Activated B cell treated with CpG ODN at 0.5 μM for 24 hours (primary cell): ENCODE measurements around the gene SEMA3B. TPM values are rescaled to one million over a fixed set of nuclear protein-coding genes. Genes with fewer than 3 reads are reported as not detected.

Experiments
- ATAC-seq: fragments of 200-7000 bp; cut with Tn5 transposase; one replicate; pipeline ENCODE4 v1.10.0; 2021; ENCODE audit warnings: low read depth, mild to moderate bottlenecking, moderate library complexity
- CTCF ChIA-PET: fragments of 350-600 bp; sonication (Branson Sonifier 250); formaldehyde crosslinking; loops from one replicate; lab custom pipeline; 2021; ENCODE audit warnings: antibody characterized with exemption; lab: Charles Lee
- POLR2A ChIA-PET: fragments of 350-600 bp; sonication (Branson Sonifier 250); formaldehyde crosslinking; loops from one replicate; lab custom pipeline; 2021; ENCODE audit warnings: antibody characterized with exemption; lab: Charles Lee
- DNase-seq: peaks from one replicate; pipeline ENCODE4 v3.0.0; 2022
- H3K27ac Mint-ChIP-seq: one replicate; pipeline ENCODE4 v1.8.0; 2020; ENCODE audit warnings: mixed read lengths
- H3K27me3 Mint-ChIP-seq: one replicate; pipeline ENCODE4 v1.8.0; 2021; ENCODE audit warnings: mixed read lengths
- H3K36me3 Mint-ChIP-seq: one replicate; pipeline ENCODE4 v1.8.0; 2021; ENCODE audit warnings: low read depth, mixed read lengths
- H3K4me1 Mint-ChIP-seq: one replicate; pipeline ENCODE4 v1.8.0; 2021; ENCODE audit warnings: mixed read lengths
- H3K4me3 Mint-ChIP-seq: one replicate; pipeline ENCODE4 v1.8.0; 2020; ENCODE audit warnings: mild to moderate bottlenecking, mixed read lengths
- H3K9me3 Mint-ChIP-seq: one replicate; pipeline ENCODE4 v1.8.0; 2020; ENCODE audit warnings: mixed read lengths
- CTCF ChIP-seq: fragments of 200-600 bp; IDR thresholded peaks from one replicate; pipeline ENCODE4 v1.8.0; 2022; ENCODE audit warnings: antibody characterized with exemption, mild to moderate bottlenecking
- intact Hi-C: fragments of 100-400 bp; cut with micrococcal nuclease; formaldehyde crosslinking; loops from one replicate; pipeline ENCODE4 v1.15.1; 2024
- total RNA-seq: library from RNA; stranded (reverse); gene quantifications from 2 replicates; pipeline ENCODE4 v1.2.3, GENCODE V29; 2022

SEMA3B gene
- total RNA-seq, 1 donor from 2014 or later = not detected

GRCh38 chr3:50322115-50322385 is 53.1 kb downstream of the SEMA3B start:
- ATAC-seq (no peak), DNase-seq (no peak)
- POLR2A ChIA-PET = interaction anchor here (0.6 to 9.7 kb wide), 8 partner anchors 12 to 86 kb away, joined by 3 to 167 read pairs (median 5); partner anchors contain the start of genes CYB561D2, GNAI2, HYAL3 and IFRD2
- CTCF ChIA-PET = interaction anchor here (1.0 to 2.5 kb wide), 4 partner anchors 15 to 127 kb away, joined by 3 to 9 read pairs (median 6); partner anchors contain the start of genes HYAL3, NAA80 and RASSF1
- Mint-ChIP-seq H3K27me3 (no peaks in the 10 kb centered on the region), H3K36me3 (peaks cover 20% of the 10 kb centered on the region), H3K4me1 (peaks cover 38% of the 10 kb centered on the region), H3K27ac (no peak overlapping the region), H3K9me3 (no peaks in the 10 kb centered on the region), H3K4me3 (peak overlapping the region; percentile 87)
- intact Hi-C loops = loop anchor here (5.0 kb wide), 1 partner anchor 1605 kb away; the partner anchor contains the start of gene IP6K2
- no peak for TF ChIP-seq CTCF

GRCh38 chr3:50322386-50323091 is 53.6 kb downstream of the SEMA3B start, which contains the start of gene HYAL2:
Gene HYAL2, minus strand, starts transcription at chr3:50322745. Its CDS starts 2,256 bp downstream, at chr3:50320489.
- no peaks in the 10 kb centered on the region for H3K27me3 Mint-ChIP-seq
- peaks cover 40% of the 10 kb centered on the region for H3K4me1 Mint-ChIP-seq
- ChIA-PET POLR2A (interaction anchor here (1.2 to 9.7 kb wide), 3 partner anchors 16 to 86 kb away, joined by 3 to 167 read pairs (median 20); partner anchors contain the start of genes HYAL3, NAA80 and RASSF1), CTCF (interaction anchor here (2.0 to 2.5 kb wide), 2 partner anchors 15 to 23 kb away, joined by 8 to 9 read pairs; partner anchors contain the start of genes HYAL3 and NAA80)
- peak within 1 kb of the TSS; percentile 87 for H3K4me3 Mint-ChIP-seq
- intact Hi-C loops = loop anchor here (5.0 kb wide), 1 partner anchor 1605 kb away; the partner anchor contains the start of gene IP6K2
- TF ChIP-seq CTCF = no peak
- peak within 1 kb of the TSS; percentile 98 for H3K27ac Mint-ChIP-seq
- no peak for ATAC-seq
- no peaks in the 10 kb centered on the region for H3K9me3 Mint-ChIP-seq
- DNase-seq = no peak
- peaks cover 20% of the 10 kb centered on the region for H3K36me3 Mint-ChIP-seq

GRCh38 chr3:50323092-50323600 is 54.2 kb downstream of the SEMA3B start:
- H3K36me3 Mint-ChIP-seq = peaks cover 22% of the 10 kb centered on the region

GRCh38 chr3:50323614-50324199 is 54.8 kb downstream of the SEMA3B start:
- no peak for DNase-seq

More at GRCh38 chr3:50323092-50323600, 54.2 kb downstream of the SEMA3B start:
- no peak for TF ChIP-seq CTCF
- Mint-ChIP-seq H3K9me3 (no peaks in the 10 kb centered on the region), H3K27ac (peak overlapping the region; percentile 7), H3K4me1 (peaks cover 41% of the 10 kb centered on the region), H3K4me3 (no peak overlapping the region), H3K27me3 (no peaks in the 10 kb centered on the region)
- ChIA-PET POLR2A (interaction anchor here (1.6 to 9.7 kb wide), 3 partner anchors 15 to 25 kb away, joined by 9 to 167 read pairs (median 20); partner anchors contain the start of genes HYAL3, NAA80 and RASSF1), CTCF (interaction anchor here (1.0 to 2.5 kb wide), 3 partner anchors 9 to 24 kb away, joined by 3 to 9 read pairs (median 8); partner anchors contain the start of genes HYAL3 and NAA80)
- no peak for ATAC-seq
- DNase-seq = no peak
- intact Hi-C loops = loop anchor here (5.0 kb wide), 1 partner anchor 1606 kb away; the partner anchor contains the start of gene IP6K2

More at GRCh38 chr3:50323614-50324199, 54.8 kb downstream of the SEMA3B start:
- Mint-ChIP-seq H3K4me3 (no peak overlapping the region), H3K9me3 (no peaks in the 10 kb centered on the region), H3K4me1 (peaks cover 41% of the 10 kb centered on the region), H3K27ac (peak overlapping the region; percentile 7), H3K27me3 (no peaks in the 10 kb centered on the region), H3K36me3 (peaks cover 26% of the 10 kb centered on the region)
- no peak for TF ChIP-seq CTCF
- CTCF ChIA-PET = interaction anchor here (0.8 to 2.5 kb wide), 8 partner anchors 8 to 130 kb away, joined by 3 to 9 read pairs (median 4); partner anchors contain the start of genes HYAL3 and NAA80
- ATAC-seq = no peak
- intact Hi-C loops = loop anchor here (1.0 to 5.0 kb wide), 4 partner anchors 49 to 1606 kb away; partner anchors contain the start of gene IP6K2
- POLR2A ChIA-PET = interaction anchor here (0.9 to 9.7 kb wide), 3 partner anchors 11 to 24 kb away, joined by 4 to 167 read pairs (median 9); partner anchors contain the start of genes HYAL3, NAA80 and RASSF1
